HG02938 (cell line): Measurements from ENCODE around the gene XPR1.
"Not testable (repeated sequence)": the region's sequence is repeated elsewhere in the genome, so short reads cannot be mapped to it uniquely, and the experiment has no call there.

ENCODE experiments used
- ATAC-seq: cut with Tn5 transposase; IDR thresholded peaks from one replicate; pipeline ENCODE4 v1.9.1; 2021; ENCODE audit warnings: mild to moderate bottlenecking, moderate library complexity; ENCODE audit not compliant: unreplicated experiment

Gene XPR1

DNA sequence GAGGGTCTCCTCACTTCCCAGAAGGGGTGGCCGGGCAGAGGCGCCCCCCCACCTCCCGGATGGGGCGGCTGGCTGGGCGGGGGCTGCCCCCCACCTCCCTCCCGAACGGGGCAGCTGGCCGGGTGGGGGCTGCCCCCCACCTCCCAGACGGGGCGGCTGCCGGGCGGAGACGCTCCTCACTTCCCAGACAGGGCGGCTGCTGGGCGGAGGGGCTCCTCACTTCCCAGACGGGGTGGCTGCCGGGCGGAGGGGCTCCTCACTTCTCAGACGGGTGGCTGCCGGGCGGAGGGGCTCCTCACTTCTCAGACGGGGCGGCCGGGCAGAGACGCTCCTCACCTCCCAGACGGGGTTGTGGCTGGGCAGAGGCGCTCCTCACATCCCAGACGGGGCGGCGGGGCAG, 78.9 kb downstream of the XPR1 start:
- not testable (repeated sequence) for ATAC-seq

GRCh38 chr1:180711260-180711659, 79.4 kb downstream of the XPR1 start:
- ATAC-seq: not testable (repeated sequence)

- ATAC-seq: no peak
Measured at GRCh38 chr1:180720753-180721152, 88.9 kb downstream of the XPR1 start.

- no peak for ATAC-seq
Measured at GRCh38 chr1:180722586-180722985, 90.8 kb downstream of the XPR1 start.

DNA sequence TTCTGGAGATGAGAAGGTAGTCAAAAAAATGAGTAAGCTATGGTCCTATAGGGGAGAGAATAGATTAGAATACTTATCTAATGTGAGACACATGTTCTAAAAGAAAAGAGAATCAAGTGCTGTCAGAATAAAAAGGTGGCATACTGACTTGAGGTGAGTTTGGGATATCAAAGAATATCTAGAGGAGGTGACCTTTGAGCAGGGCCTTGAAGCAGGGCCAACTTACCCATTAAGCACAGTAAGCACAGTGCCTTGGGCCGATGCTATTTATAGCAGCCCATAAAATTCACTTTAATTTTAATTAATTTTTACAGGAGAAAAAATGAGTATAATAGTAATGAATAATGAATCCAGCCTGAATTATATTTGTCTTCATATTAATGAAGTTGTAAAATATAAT, 92.2 kb downstream of the XPR1 start:
- ATAC-seq: no peak

- ATAC-seq: not testable (repeated sequence)
Measured at GRCh38 chr1:180726024-180726423, 94.2 kb downstream of the XPR1 start.

- ATAC-seq: not testable (repeated sequence)
Measured at GRCh38 chr1:180727751-180728150, 95.9 kb downstream of the XPR1 start.

- ATAC-seq: no peak
Measured at GRCh38 chr1:180728472-180729106, 96.8 kb downstream of the XPR1 start.

DNA sequence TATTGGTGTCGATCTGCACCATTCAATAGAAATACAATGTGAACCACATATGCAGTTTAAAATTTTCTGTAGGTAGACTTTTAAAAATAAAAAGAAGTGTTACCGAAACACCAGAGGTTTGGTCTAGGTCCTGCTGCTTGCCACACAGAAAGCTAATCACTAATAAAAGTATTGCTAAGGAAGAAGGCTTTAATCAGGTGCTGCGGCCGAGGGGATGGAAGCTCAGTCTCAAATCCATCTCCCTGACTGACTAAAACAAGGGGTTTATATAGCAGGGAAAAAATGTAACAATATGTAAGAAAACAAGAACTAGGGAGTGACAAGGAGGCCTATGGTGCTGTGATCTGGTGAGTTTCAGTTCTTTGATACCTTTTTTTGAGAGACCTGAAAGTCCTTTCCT, 99.3 kb downstream of the XPR1 start:
- no peak for ATAC-seq

GRCh38 chr1:180732866-180733265, 101.0 kb downstream of the XPR1 start:
- ATAC-seq: no peak

- no peak for ATAC-seq
Measured at GRCh38 chr1:180734366-180734765, 102.5 kb downstream of the XPR1 start.

DNA sequence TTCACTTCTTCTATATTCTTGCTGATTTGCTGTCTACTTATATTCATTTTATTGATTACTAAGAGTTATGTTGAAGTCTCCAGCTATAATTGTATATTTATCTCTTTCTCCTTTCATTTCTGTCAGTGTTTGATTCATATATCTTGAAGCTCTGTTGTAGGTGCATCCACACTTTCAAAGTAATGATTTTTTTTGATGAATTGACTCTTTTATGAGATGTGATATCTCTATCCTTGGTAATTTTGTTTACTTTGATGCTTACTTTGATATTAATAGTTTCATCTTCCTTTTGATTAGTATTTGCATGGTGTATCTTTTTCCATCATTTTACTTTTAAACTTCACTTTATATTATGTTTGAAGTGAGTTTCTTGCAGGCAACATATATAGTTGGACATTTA, 110.8 kb downstream of the XPR1 start:
- ATAC-seq: no peak

DNA sequence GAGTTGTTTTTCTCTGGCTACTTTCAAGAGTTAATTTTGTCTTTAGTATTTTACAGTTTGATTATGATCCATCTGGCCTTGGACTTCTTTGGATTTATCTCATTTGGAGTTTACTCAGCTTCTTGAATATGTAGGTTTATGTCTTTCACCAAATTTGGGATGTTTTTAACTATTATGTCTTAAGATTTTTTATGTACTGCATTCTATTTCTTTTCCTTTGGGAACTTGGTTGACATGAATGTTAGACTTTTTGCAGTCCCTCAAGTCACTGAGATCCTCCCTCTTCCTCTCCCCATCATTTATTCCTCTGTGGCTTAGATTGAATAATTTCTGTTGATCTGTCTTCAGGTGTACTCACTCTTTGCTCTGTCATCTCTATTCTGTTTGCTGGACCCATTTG, 112.0 kb downstream of the XPR1 start:
- no peak for ATAC-seq

- no peak for ATAC-seq
Measured at GRCh38 chr1:180745098-180745497, 113.3 kb downstream of the XPR1 start.

- no peak for ATAC-seq
Measured at GRCh38 chr1:180751921-180752320, 120.1 kb downstream of the XPR1 start.

GRCh38 chr1:180754453-180754852, 122.6 kb downstream of the XPR1 start:
- no peak for ATAC-seq

DNA sequence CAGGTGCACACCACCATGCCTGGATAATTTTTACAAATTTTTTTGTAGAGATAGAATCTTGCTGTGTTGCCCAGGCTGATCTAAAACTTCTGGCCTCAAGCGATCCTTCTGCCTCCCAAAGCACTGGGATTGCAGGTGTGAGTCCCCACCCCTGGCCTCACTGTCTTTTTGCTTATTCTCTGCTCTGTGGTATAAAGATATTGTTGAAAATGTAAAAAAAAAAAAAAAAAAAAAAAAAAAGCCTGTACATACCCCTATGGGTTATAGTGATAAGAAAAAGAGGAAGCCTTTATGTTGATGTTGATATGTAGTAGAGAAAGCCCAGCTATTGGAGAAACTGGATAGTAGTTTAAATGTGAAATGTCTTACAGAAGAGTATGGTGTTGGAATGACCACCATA, 125.8 kb downstream of the XPR1 start:
- ATAC-seq: no peak

DNA sequence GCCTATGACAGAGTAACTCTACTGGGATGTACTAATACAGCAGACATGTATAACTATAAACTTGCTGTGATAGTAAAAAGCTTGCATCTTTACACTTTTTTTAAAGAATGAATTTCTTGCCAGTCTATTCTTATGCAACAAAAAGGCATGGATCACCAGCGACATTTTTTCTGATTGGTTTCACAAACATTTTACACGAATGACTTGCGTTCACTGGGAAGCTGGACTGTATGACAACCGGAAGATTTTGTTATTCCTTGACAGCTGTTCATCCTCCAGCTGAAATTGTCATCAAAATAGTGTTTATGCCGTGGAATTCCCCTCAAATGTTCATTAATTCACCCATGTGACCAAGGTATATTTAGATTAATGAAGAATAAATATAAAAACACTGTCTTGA, 131.0 kb downstream of the XPR1 start:
- ATAC-seq: no peak

DNA sequence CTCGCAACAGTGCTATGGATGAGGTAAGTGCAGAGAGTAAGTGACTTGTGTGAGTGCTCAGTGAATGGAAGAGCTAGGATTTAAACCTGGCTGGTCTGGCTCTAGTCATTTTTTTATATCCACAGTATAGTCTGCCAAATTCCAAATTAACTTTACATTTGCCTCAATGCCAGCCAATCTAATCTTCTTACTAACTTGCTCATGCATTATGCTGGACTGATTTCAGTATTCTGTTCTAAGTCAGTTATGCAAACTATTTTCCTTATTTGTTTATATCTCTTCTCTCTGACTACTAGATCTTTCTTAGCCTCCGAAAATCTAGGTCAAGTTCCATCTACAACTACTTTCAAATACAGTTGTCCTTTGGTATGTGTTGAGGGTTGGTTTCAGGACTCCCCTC, 133.3 kb downstream of the XPR1 start:
- ATAC-seq: no peak

DNA sequence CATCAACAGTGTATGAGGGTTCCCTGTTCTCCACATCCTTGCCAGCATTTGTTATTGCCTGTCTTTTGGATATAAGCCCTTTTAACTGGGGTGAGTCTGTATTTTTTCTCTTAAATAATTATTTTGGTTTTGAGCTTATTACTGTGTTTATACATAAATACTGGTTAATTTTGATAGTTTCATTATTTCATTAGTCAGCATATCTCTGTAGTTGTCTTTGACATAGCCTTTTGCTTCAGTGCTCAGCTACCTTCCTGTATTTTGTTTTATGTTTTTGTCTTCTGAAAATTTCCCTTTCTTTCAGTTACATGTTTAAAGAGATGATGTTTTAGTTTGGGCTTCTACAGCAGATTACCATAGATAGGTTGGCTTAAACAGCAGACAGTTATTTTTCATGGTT, 138.1 kb downstream of the XPR1 start:
- no peak for ATAC-seq

- no peak for ATAC-seq
Measured at GRCh38 chr1:180773210-180773865, 141.5 kb downstream of the XPR1 start.

GRCh38 chr1:180775801-180776200, 144.0 kb downstream of the XPR1 start:
- no peak for ATAC-seq
